ENCODE measurements around the gene LARGE1.

GRCh38 chr22:33382436-33382835, 537.8 kb downstream of the LARGE1 start:
- no peak for TF ChIP-seq POLR2AphosphoS5 (IDR thresholded peaks at IDR 0.05; ENCODE audit: low read depth)
- no peak for TF ChIP-seq CTCF (IDR thresholded peaks at IDR 0.05; ENCODE audit: insufficient read depth, low read length)
- no peak for TF ChIP-seq REST (IDR thresholded peaks at IDR 0.05; ENCODE audit: insufficient replicate concordance, low read depth)
